ENCODE results near the gene PRIM1.

- TF ChIP-seq CTCF (IDR thresholded peaks at IDR 0.05) = no peak
- TF ChIP-seq, protein P1, sequence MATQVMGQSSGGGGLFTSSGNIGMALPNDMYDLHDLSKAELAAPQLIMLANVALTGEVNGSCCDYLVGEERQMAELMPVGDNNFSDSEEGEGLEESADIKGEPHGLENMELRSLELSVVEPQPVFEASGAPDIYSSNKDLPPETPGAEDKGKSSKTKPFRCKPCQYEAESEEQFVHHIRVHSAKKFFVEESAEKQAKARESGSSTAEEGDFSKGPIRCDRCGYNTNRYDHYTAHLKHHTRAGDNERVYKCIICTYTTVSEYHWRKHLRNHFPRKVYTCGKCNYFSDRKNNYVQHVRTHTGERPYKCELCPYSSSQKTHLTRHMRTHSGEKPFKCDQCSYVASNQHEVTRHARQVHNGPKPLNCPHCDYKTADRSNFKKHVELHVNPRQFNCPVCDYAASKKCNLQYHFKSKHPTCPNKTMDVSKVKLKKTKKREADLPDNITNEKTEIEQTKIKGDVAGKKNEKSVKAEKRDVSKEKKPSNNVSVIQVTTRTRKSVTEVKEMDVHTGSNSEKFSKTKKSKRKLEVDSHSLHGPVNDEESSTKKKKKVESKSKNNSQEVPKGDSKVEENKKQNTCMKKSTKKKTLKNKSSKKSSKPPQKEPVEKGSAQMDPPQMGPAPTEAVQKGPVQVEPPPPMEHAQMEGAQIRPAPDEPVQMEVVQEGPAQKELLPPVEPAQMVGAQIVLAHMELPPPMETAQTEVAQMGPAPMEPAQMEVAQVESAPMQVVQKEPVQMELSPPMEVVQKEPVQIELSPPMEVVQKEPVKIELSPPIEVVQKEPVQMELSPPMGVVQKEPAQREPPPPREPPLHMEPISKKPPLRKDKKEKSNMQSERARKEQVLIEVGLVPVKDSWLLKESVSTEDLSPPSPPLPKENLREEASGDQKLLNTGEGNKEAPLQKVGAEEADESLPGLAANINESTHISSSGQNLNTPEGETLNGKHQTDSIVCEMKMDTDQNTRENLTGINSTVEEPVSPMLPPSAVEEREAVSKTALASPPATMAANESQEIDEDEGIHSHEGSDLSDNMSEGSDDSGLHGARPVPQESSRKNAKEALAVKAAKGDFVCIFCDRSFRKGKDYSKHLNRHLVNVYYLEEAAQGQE (IDR thresholded peaks at IDR 0.05; ENCODE audit: insufficient read depth in 1 of 2, low read depth in 2 of 2, low read length in 1 of 2) = no peak
- TF ChIP-seq POLR2AphosphoS5 (IDR thresholded peaks at IDR 0.05; ENCODE audit: low read depth, low read length) = no peak
Measured at GRCh38 chr12:56792678-56793077, 40.6 kb upstream of the PRIM1 start.
